Measurements from ENCODE around the gene MCTP2.

The MCTP2 gene

GRCh38 chr15:94352636-94353487 is 121.5 kb downstream of the MCTP2 start:
- CTCF ChIA-PET: interaction anchor here (1.1 kb wide), 1 partner anchor 25 kb away, joined by 3 read pairs; no protein-coding TSS in a partner anchor
- POLR2A ChIA-PET: no interaction called here

More at GRCh38 chr15:94352636-94353487, 121.5 kb downstream of the MCTP2 start:
- no peaks in the 10 kb centered on the region for H3K4me1 ChIP-seq (ENCODE audit: control insufficient read depth, insufficient read depth, low read length)
- no peak overlapping the region for H3K4me3 ChIP-seq (ENCODE audit: low read depth, low read length)
- no peaks in the 10 kb centered on the region; a peak in 1 of 3 replicates for H3K36me3 ChIP-seq (ENCODE audit: control insufficient read depth in 2 of 2, insufficient read depth in 1 of 2, low read length in 2 of 2)
- TF ChIP-seq SALL2 (tag by site-specific recombination; IDR thresholded peaks at IDR 0.05; ENCODE audit: borderline replicate concordance) (no peak), PRDM10 (tag by site-specific recombination; IDR thresholded peaks at IDR 0.05) (no peak), ZNF311 (tag by site-specific recombination; IDR thresholded peaks at IDR 0.05; ENCODE audit: borderline replicate concordance) (no peak), MEIS1 (CRISPR knock-in tag; IDR thresholded peaks at IDR 0.05; ENCODE audit: borderline replicate concordance) (no peak), ZNF10 (tag by site-specific recombination; IDR thresholded peaks at IDR 0.05) (no peak), ZNF223 (tag by site-specific recombination; IDR thresholded peaks at IDR 0.05) (no peak), ZNF777 (tag by site-specific recombination; IDR thresholded peaks at IDR 0.05; ENCODE audit: borderline replicate concordance) (no peak), REST (tag by site-specific recombination; IDR thresholded peaks at IDR 0.05) (no peak), SP2 (tag by site-specific recombination; IDR thresholded peaks at IDR 0.05) (no peak), ZNF114 (tag by site-specific recombination; IDR thresholded peaks at IDR 0.05) (no peak), ZBTB10 (tag by site-specific recombination; IDR thresholded peaks at IDR 0.05) (no peak)
- H3K27ac ChIP-seq (ENCODE audit: extremely low read depth, low read depth, low read length): no peak overlapping the region
- H3K9me3 ChIP-seq (ENCODE audit: control insufficient read depth, insufficient read depth, low read depth, low read length): no peaks in the 10 kb centered on the region
